HCT116 (cell line): ENCODE results near the gene POLA2. TPM values are rescaled to one million over a fixed set of nuclear protein-coding genes. Genes with fewer than 3 reads are reported as not detected.

Source experiments
- ATAC-seq: fragments of 200-7000 bp; cut with Tn5 transposase; 2 replicates; pipeline ENCODE4 v1.9.1; 2020; ENCODE audit warnings: mild to moderate bottlenecking, moderate library complexity
- BruUV-seq: library from RNA; stranded (reverse); fragments of 400-500 nt; replicated peaks from 2 replicates; lab custom pipeline; 2021; lab: Mats Ljungman, UMichigan
- CTCF ChIA-PET: fragments of 300-600 bp; sonication (Branson Sonifier 250); formaldehyde crosslinking; loops from one replicate; lab custom pipeline; 2021; ENCODE audit warnings: antibody characterized with exemption; lab: Charles Lee
- POLR2A ChIA-PET: fragments of 300-600, 350-600 bp; sonication (Branson Sonifier 250); formaldehyde crosslinking; loops from one replicate; lab custom pipeline; 2021; ENCODE audit warnings: antibody characterized with exemption; lab: Charles Lee
- RAD21 ChIA-PET, 2 experiments: fragments of 300-600 bp; sonication (Branson Sonifier 250); formaldehyde crosslinking; loops; one replicate each; lab custom pipeline; 2023; ENCODE audit warnings: low total read pairs in 2 of 2; ENCODE audit not compliant: uncharacterized antibody in 2 of 2, unreplicated experiment in 2 of 2, low non-redundant PET in 1 of 2; lab: Charles Lee
- DNase-seq: peaks from one replicate; pipeline ENCODE4 v3.0.0-alpha.2; 2010; ENCODE audit warnings: low read depth, low spot score
- H2AFZ ChIP-seq: fragments of 200-600 bp; shearing (Covaris generic), sonication (generic); 2 replicates; pipeline ENCODE4 v1.6.1; 2017; ENCODE audit warnings: low read depth, mixed run types, mixed read lengths, antibody characterized with exemption, low read length; ENCODE audit not compliant: poor library complexity, severe bottlenecking
- H3K27ac ChIP-seq: 2 replicates; pipeline ENCODE4 v1.5.1; 2012; ENCODE audit warnings: low read depth, low read length
- H3K27me3 ChIP-seq: fragments of 200-600 bp; sonication (generic); 2 replicates; pipeline ENCODE4 v1.6.1; 2016; ENCODE audit warnings: mixed run types, low read length, mixed read lengths; ENCODE audit not compliant: insufficient read depth
- H3K36me3 ChIP-seq, 2 experiments: fragments of 200-500 bp in 1 of 2; fragments of 200-600 bp in 1 of 2; sonication (Bioruptor generic) in 1 of 2; sonication (generic) in 1 of 2; 2 replicates each; pipeline versions ENCODE4 v1.5.1 to v1.6.1; 2014 to 2016; ENCODE audit warnings: low read length in 2 of 2, inconsistent platforms in 1 of 2, mixed read lengths in 1 of 2, mixed run types in 1 of 2; ENCODE audit not compliant: insufficient read depth in 2 of 2, control insufficient read depth in 1 of 2
- H3K4me1 ChIP-seq, 2 experiments: fragments of 200-600 bp in 1 of 2; sonication (generic) in 1 of 2; 2 replicates each; pipeline versions ENCODE4 v1.5.1 to v1.6.1; 2012 to 2017; ENCODE audit warnings: low read length in 2 of 2, inconsistent platforms in 1 of 2, mild to moderate bottlenecking in 1 of 2, mixed read lengths in 1 of 2, mixed run types in 1 of 2, moderate library complexity in 1 of 2; ENCODE audit not compliant: insufficient read depth in 2 of 2, control insufficient read depth in 1 of 2
- H3K4me2 ChIP-seq: fragments of 200-600 bp; sonication (generic); 2 replicates; pipeline ENCODE4 v1.6.1; 2017; ENCODE audit warnings: mixed run types, low read length, mixed read lengths
- H3K4me3 ChIP-seq, 2 experiments: fragments of 200-600 bp in 1 of 2; sonication (generic) in 1 of 2; replicated peaks in 1 of 2; 2 replicates each; pipeline ENCODE4 v1.5.1; 2011 to 2016; ENCODE audit warnings: low read length in 2 of 2, control low read depth in 1 of 2, low read depth in 1 of 2, mild to moderate bottlenecking in 1 of 2, mixed read lengths in 1 of 2, mixed run types in 1 of 2
- H3K79me2 ChIP-seq: fragments of 200-600 bp; sonication (generic); 2 replicates; pipeline ENCODE4 v1.6.1; 2017; ENCODE audit warnings: mild to moderate bottlenecking, mixed run types, low read length, moderate library complexity, mixed read lengths; ENCODE audit not compliant: insufficient read depth
- H3K9ac ChIP-seq: fragments of 200-600 bp; sonication (generic); 2 replicates; pipeline ENCODE4 v1.6.1; 2016; ENCODE audit warnings: low read length, mixed read lengths
- H3K9me2 ChIP-seq: fragments of 200-600 bp; sonication (generic), shearing (Covaris generic); 2 replicates; pipeline ENCODE4 v1.6.1; 2017; ENCODE audit warnings: mixed run types, mild to moderate bottlenecking, moderate library complexity; ENCODE audit not compliant: insufficient read depth
- H3K9me3 ChIP-seq, 2 experiments: fragments of 200-500 bp in 1 of 2; fragments of 200-600 bp in 1 of 2; sonication (Bioruptor generic) in 1 of 2; sonication (generic) in 1 of 2; 2 replicates each; pipeline ENCODE4 v1.6.1; 2014 to 2017; ENCODE audit warnings: low read length in 2 of 2, mixed read lengths in 2 of 2, inconsistent platforms in 1 of 2, low read depth in 1 of 2, mild to moderate bottlenecking in 1 of 2, mixed run types in 1 of 2, moderate library complexity in 1 of 2; ENCODE audit not compliant: control insufficient read depth in 1 of 2, insufficient read depth in 1 of 2
- H4K20me1 ChIP-seq: fragments of 200-600 bp; sonication (generic), shearing (Covaris generic); 2 replicates; pipeline ENCODE4 v1.6.1; 2017; ENCODE audit warnings: mixed run types, mild to moderate bottlenecking, moderate library complexity; ENCODE audit not compliant: insufficient read depth
- EZH2 ChIP-seq: fragments of 200-600 bp; sonication (generic); IDR thresholded peaks from 2 replicates; pipeline ENCODE4 v1.6.1; 2017; ENCODE audit warnings: antibody characterized with exemption, mixed run types
- POLR2AphosphoS5 ChIP-seq: IDR thresholded peaks from 2 replicates; pipeline ENCODE4 v1.6.1; 2011; ENCODE audit warnings: mild to moderate bottlenecking, low read depth, low read length, moderate library complexity
- SP1 ChIP-seq: IDR thresholded peaks from 2 replicates; pipeline ENCODE4 v1.6.1; 2012; ENCODE audit warnings: low read depth
- SRF ChIP-seq: IDR thresholded peaks from 2 replicates; pipeline ENCODE4 v1.6.1; 2012; ENCODE audit warnings: low read depth
- intact Hi-C: fragments of 100-400 bp; cut with micrococcal nuclease; formaldehyde crosslinking; loops from 2 replicates; pipeline ENCODE4 v1.10.0; 2022
- total RNA-seq: library from RNA; stranded (reverse); gene quantifications from one replicate; pipeline ENCODE4 v1.2.1, GENCODE V29; 2021; ENCODE audit not compliant: unreplicated experiment
- TF ChIP-seq, protein P1 (sequence below): IDR thresholded peaks from 2 replicates; pipeline ENCODE4 v1.6.1; 2012

Gene POLA2
- total RNA-seq, 1 experiment from 2014 or later, result 20.0 TPM

DNA sequence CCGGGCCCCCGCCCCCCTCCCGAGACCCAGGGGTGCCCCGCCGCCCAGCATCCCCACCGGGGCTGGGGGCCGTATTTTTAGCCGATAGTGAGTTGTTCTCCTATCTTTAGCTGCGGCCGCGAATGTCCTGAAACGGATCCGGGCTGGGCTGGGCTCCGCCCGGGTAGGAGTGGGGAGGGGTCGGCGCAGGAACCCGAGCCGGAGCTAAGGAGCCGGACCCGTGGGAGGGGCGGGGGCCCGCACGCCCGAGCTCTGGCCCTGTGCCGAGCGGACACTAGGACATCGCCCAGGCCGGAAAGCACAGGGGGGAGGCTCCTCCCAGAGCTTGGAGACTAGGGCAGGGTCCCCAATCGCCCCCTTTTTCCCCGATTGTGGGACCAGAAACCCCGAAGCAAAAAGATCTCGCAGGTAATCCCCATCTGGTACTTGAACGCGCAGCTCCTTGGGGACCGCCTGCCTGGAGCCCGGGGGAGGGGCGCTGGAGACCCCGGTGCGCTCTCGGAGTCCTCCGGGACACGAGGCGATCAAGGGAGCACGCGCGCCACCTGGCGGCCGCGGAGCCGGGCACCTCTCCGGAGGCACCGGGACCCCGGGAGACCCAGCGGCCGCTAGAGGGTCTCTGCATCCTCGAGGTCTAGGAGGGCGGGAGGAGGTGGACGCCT is 53.6 kb downstream of the POLA2 start (continued):
- TF ChIP-seq SRF, result no peak
- TF ChIP-seq, protein P1, sequence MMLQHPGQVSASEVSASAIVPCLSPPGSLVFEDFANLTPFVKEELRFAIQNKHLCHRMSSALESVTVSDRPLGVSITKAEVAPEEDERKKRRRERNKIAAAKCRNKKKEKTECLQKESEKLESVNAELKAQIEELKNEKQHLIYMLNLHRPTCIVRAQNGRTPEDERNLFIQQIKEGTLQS, result no peak
- TF ChIP-seq SP1, result no peak

DNA sequence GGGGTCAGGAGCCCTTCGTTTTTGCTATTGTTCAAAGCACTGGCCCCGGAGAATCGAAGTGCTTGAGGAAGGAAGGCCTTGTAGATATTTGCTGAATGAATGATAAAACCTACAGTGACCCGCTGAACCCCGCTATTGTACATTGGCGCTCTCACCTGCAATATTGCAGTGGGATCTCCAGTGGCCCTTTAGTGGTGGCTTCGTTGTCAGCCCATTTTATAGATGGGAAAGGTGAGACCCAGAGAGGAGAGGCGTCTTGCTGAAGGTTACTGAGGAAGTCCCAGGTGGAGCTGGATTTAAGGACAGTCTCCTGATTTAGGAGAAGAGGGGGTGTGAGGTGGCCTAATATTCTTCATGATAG is 54.1 kb downstream of the POLA2 start:
- no peaks in the 10 kb centered on the region for H3K27me3 ChIP-seq
- peak overlapping the region; percentile 84 to 85 for H3K4me3 ChIP-seq
- ChIA-PET RAD21 (interaction anchor here (2.8 to 3.4 kb wide), 2 partner anchors 41 kb away, joined by 12 to 27 read pairs; no protein-coding TSS in a partner anchor), CTCF (interaction anchor here (0.5 to 5.4 kb wide), 8 partner anchors 9 to 195 kb away, joined by 3 to 127 read pairs (median 6); partner anchors contain the start of gene DPF2), POLR2A (interaction anchor here (1.0 to 3.2 kb wide), 6 partner anchors 14 to 192 kb away, joined by 5 to 20 read pairs (median 6); partner anchors contain the start of gene MALAT1)
- no peaks in the 10 kb centered on the region for H3K9me2 ChIP-seq
- intact Hi-C loops, result loop anchor here (1.0 kb wide), 1 partner anchor 41 kb away; no protein-coding TSS in a partner anchor
- H3K4me2 ChIP-seq, result peak overlapping the region; percentile 84
- H3K9ac ChIP-seq, result peak overlapping the region; percentile 77
- peaks cover 31 to 59% of the 10 kb centered on the region in 2 experiments for H3K4me1 ChIP-seq
- no peak for ATAC-seq
- peak overlapping the region; percentile 83 for H3K27ac ChIP-seq
- DNase-seq, result no peak
- no peak for TF ChIP-seq EZH2
- TF ChIP-seq POLR2AphosphoS5, result 0 out of 2 replicates have a peak, but pooled peaks have one; percentile 3
- H3K36me3 ChIP-seq, result peaks cover 5 to 8% of the 10 kb centered on the region in 2 experiments; a peak in 2 of 4 replicates
- no peaks in the 10 kb centered on the region for H3K9me3 ChIP-seq
- H3K79me2 ChIP-seq, result peaks cover 58% of the 10 kb centered on the region
- H2AFZ ChIP-seq, result no peak overlapping the region
- TSS peak; percentile 31 for BruUV-seq
- H4K20me1 ChIP-seq, result no peaks in the 10 kb centered on the region
